A549 (cell line): Measurements from ENCODE around the gene TIRAP. TPM values are rescaled to one million over a fixed set of nuclear protein-coding genes. Genes with fewer than 3 reads are reported as not detected.

Source experiments
- ATAC-seq, 2 experiments: fragments of 200-7000 bp in 1 of 2; fragments of >200 bp in 1 of 2; cut with Nextera tagmentation in 1 of 2; cut with Tn5 transposase in 1 of 2; 3 replicates each; pipeline versions ENCODE4 v1.8.0 to v1.9.1; 2018 to 2020; ENCODE audit warnings: mild to moderate bottlenecking in 1 of 2, moderate library complexity in 1 of 2
- CTCF ChIA-PET: fragments of 300-600 bp; sonication (Branson Sonifier 250); formaldehyde crosslinking; extraction: SDS; loops from one replicate; lab custom pipeline; 2021; ENCODE audit warnings: antibody characterized with exemption, inconsistent platforms; lab: Yijun Ruan, JAX
- POLR2A ChIA-PET: fragments of 350-600 bp; formaldehyde crosslinking; extraction: SDS; loops from one replicate; lab custom pipeline; 2021; ENCODE audit warnings: antibody characterized with exemption, inconsistent platforms; lab: Yijun Ruan, JAX
- DNase-seq, 2 experiments: peaks; one replicate each; pipeline versions ENCODE4 v3.0.0 to v3.0.0-alpha.2; 2011 to 2016; ENCODE audit warnings: low read depth in 1 of 2, low spot score in 1 of 2
- FAIRE-seq: peaks from 2 replicates; lab custom pipeline; 2011; peaks lifted over from hg19 to GRCh38; lab: Jason Lieb, UNC
- H3K27ac ChIP-seq, 2 experiments: fragments of >200 bp; sonication (Bioruptor Twin); formaldehyde crosslinking; 3 replicates each; pipeline ENCODE4 v1.5.1; 2016 to 2017
- H3K4me1 ChIP-seq: fragments of >200 bp; sonication (Bioruptor Twin); formaldehyde crosslinking; 3 replicates; pipeline ENCODE4 v1.6.1; 2016
- H3K4me2 ChIP-seq: fragments of >200 bp; sonication (Bioruptor Twin); formaldehyde crosslinking; 3 replicates; pipeline ENCODE4 v1.6.1; 2016
- H3K4me3 ChIP-seq: fragments of >200 bp; sonication (Bioruptor Twin); formaldehyde crosslinking; 3 replicates; pipeline ENCODE4 v1.5.1; 2016
- H3K9me3 ChIP-seq: fragments of >200 bp; sonication (Bioruptor Twin); formaldehyde crosslinking; 3 replicates; pipeline ENCODE4 v1.6.1; 2016
- CBX8 ChIP-seq: fragments of 200-600 bp; sonication (generic); IDR thresholded peaks from 2 replicates; pipeline ENCODE4 v1.6.1; 2016
- HOXB5 ChIP-seq: fragments of 250-450 bp; sonication (Bioruptor Pico); IDR thresholded peaks from 2 replicates; pipeline ENCODE4 v1.5.0; 2020; ENCODE audit warnings: mild to moderate bottlenecking, moderate library complexity
- MAX ChIP-seq: IDR thresholded peaks from 2 replicates; pipeline ENCODE4 v1.6.1; 2012
- MAZ ChIP-seq: fragments of 150-350 bp; IDR thresholded peaks from 2 replicates; pipeline ENCODE4 v1.6.1; 2014; ENCODE audit warnings: antibody characterized with exemption, low read depth, low read length, borderline replicate concordance
- MYC ChIP-seq: IDR thresholded peaks from 2 replicates; pipeline ENCODE4 v1.6.1; 2012; ENCODE audit warnings: mild to moderate bottlenecking, inconsistent platforms, low read length, improper control_type of control experiment, borderline replicate concordance
- PBX3 ChIP-seq: IDR thresholded peaks from 2 replicates; pipeline ENCODE4 v1.6.1; 2012
- REST ChIP-seq: fragments of 200-600 bp; sonication (generic); IDR thresholded peaks from 2 replicates; pipeline ENCODE4 v1.6.1; 2016; ENCODE audit warnings: antibody characterized with exemption, mild to moderate bottlenecking, moderate library complexity
- RNF2 ChIP-seq: fragments of 200-600 bp; sonication (generic); IDR thresholded peaks from 2 replicates; pipeline ENCODE4 v1.6.1; 2016; ENCODE audit warnings: low read depth, mild to moderate bottlenecking, antibody characterized with exemption, moderate library complexity, borderline replicate concordance
- WGBS: methylation state at CpG from one replicate; pipeline ENCODE4 v1.1.6; 2017; ENCODE audit errors: missing lambda C conversion rate; 5-methylcytosine and 5-hydroxymethylcytosine counted together
- polyA plus RNA-seq, 4 experiments: library from polyadenylated mRNA; depleted of rRNA in 3 of 4; stranded (reverse); fragments of >200 nt; fragmentation: RNase III in 1 of 4; extraction: RNeasy Plus Mini Kit Qiagen cat#74134 plus additional on column Dnase treatment in 1 of 4; gene quantifications; 2 replicates in 3 of 4; 3 replicates in 1 of 4; pipeline ENCODE4 v1.2.3, GENCODE V29; 2011 to 2017
- small RNA-seq, 6 experiments: library from RNA; depleted of rRNA; stranded (forward); fragments of <200 nt; gene quantifications; one replicate each; pipeline ENCODE3, GENCODE V24; 2012

Gene TIRAP
- polyA plus RNA-seq, 2 of the 4 experiments (the other 2 are of a cell fraction), result 4.5 to 5.4 TPM

- no peak for FAIRE-seq
- 96% methylated on average over 16 of the region's 16 CpGs for WGBS
- no peak for DNase-seq
- Histone ChIP-seq H3K4me2 (no peak overlapping the region), H3K9me3 (no peaks in the 10 kb centered on the region), H3K4me3 (no peak overlapping the region), H3K4me1 (peaks cover 47% of the 10 kb centered on the region), H3K27ac (no peak overlapping the region)
- TF ChIP-seq CBX8, result no peak
- no peak for TF ChIP-seq PBX3
- no peak for TF ChIP-seq RNF2
- no peak for TF ChIP-seq MYC
- no peak for TF ChIP-seq MAX
- TF ChIP-seq MAZ, result no peak
- no peak for TF ChIP-seq HOXB5 (CRISPR knock-in tag)
- no peak for TF ChIP-seq REST
- POLR2A ChIA-PET, result no interaction called here
- no peak for ATAC-seq
- CTCF ChIA-PET, result no interaction called here
Observed at GRCh38 chr11:126343051-126343450, 60.2 kb downstream of the TIRAP start.

Small RNAs within 50 kb of the gene (small RNA-seq; reads per million reads assigned to genes)
- 0 reads per million in 6 experiments for gene RN7SL351P

Other genes with a start within 250 kb of the TIRAP start
- gene CDON, start 220.2 kb upstream of the TIRAP start, polyA plus RNA-seq (2011; rRNA removed), result 5.6 and 7.8 TPM in 2 replicates
- gene CDON, start 220.2 kb upstream of the TIRAP start, polyA plus RNA-seq (2017; fragmentation: RNase III; extraction: RNeasy Plus Mini Kit Qiagen cat#74134 plus additional on column Dnase treatment), result 1.3 to 1.9 TPM (median 1.7 TPM) in 3 replicates
- gene RPUSD4, start 71.4 kb upstream of the TIRAP start, polyA plus RNA-seq (2011; rRNA removed), result 16.2 and 20.6 TPM in 2 replicates
- gene RPUSD4, start 71.4 kb upstream of the TIRAP start, polyA plus RNA-seq (2017; fragmentation: RNase III; extraction: RNeasy Plus Mini Kit Qiagen cat#74134 plus additional on column Dnase treatment), result 15.4 to 18.1 TPM (median 16.4 TPM) in 3 replicates
- 21.3 and 23.9 TPM in 2 replicates for gene FAM118B, start 71.3 kb upstream of the TIRAP start, polyA plus RNA-seq (2011; rRNA removed)
- gene FAM118B, start 71.3 kb upstream of the TIRAP start, polyA plus RNA-seq (2017; fragmentation: RNase III; extraction: RNeasy Plus Mini Kit Qiagen cat#74134 plus additional on column Dnase treatment), result 14.5 to 15.1 TPM (median 14.9 TPM) in 3 replicates
- 92.2 and 99.6 TPM in 2 replicates for gene SRPRA, start 14.2 kb upstream of the TIRAP start, polyA plus RNA-seq (2011; rRNA removed)
- 43.1 to 47.1 TPM (median 45.1 TPM) in 3 replicates for gene SRPRA, start 14.2 kb upstream of the TIRAP start, polyA plus RNA-seq (2017; fragmentation: RNase III; extraction: RNeasy Plus Mini Kit Qiagen cat#74134 plus additional on column Dnase treatment)
- gene FOXRED1, start 13.9 kb upstream of the TIRAP start, polyA plus RNA-seq (2011; rRNA removed), result 22.7 and 23.8 TPM in 2 replicates
- 27.8 to 30.1 TPM (median 28.9 TPM) in 3 replicates for gene FOXRED1, start 13.9 kb upstream of the TIRAP start, polyA plus RNA-seq (2017; fragmentation: RNase III; extraction: RNeasy Plus Mini Kit Qiagen cat#74134 plus additional on column Dnase treatment)
- gene DCPS, start 21.0 kb downstream of the TIRAP start, polyA plus RNA-seq (2011; rRNA removed), result 21.3 and 23.0 TPM in 2 replicates
- gene DCPS, start 21.0 kb downstream of the TIRAP start, polyA plus RNA-seq (2017; fragmentation: RNase III; extraction: RNeasy Plus Mini Kit Qiagen cat#74134 plus additional on column Dnase treatment), result 17.0 to 17.9 TPM (median 17.8 TPM) in 3 replicates
- 11.9 and 17.3 TPM in 2 replicates for gene ST3GAL4, start 72.6 kb downstream of the TIRAP start, polyA plus RNA-seq (2011; rRNA removed)
- gene ST3GAL4, start 72.6 kb downstream of the TIRAP start, polyA plus RNA-seq (2017; fragmentation: RNase III; extraction: RNeasy Plus Mini Kit Qiagen cat#74134 plus additional on column Dnase treatment), result 16.5 to 19.7 TPM (median 17.5 TPM) in 3 replicates